CD4-positive, alpha-beta T cell treated with Interleukin-15 for 1 hour (primary cell): ENCODE measurements around the gene CMIP.
"Not testable (repeated sequence)": the region's sequence is repeated elsewhere in the genome, so short reads cannot be mapped to it uniquely, and the experiment has no call there.

Experiments
- DNase-seq: peaks from one replicate; pipeline ENCODE4 v3.0.0-alpha.2; 2020

The CMIP gene

DNA sequence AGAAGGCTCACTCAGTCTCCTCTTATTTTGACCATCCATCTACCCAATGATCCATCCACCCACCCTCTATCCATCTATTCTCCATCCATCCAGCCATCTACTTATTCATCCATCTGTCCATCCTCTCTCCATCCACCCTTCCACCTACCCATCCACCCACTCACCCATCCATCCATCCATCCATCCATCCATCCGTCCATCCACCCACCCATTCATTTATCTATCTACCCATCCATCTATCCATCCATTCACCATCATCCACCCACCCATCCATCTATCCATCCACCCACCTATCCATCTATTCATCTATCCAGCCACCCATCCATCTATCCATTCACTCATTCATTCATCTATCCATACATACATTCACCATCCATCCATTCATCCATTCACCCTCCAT lies 288.7 kb downstream of the CMIP start:
- no peak for DNase-seq

DNA sequence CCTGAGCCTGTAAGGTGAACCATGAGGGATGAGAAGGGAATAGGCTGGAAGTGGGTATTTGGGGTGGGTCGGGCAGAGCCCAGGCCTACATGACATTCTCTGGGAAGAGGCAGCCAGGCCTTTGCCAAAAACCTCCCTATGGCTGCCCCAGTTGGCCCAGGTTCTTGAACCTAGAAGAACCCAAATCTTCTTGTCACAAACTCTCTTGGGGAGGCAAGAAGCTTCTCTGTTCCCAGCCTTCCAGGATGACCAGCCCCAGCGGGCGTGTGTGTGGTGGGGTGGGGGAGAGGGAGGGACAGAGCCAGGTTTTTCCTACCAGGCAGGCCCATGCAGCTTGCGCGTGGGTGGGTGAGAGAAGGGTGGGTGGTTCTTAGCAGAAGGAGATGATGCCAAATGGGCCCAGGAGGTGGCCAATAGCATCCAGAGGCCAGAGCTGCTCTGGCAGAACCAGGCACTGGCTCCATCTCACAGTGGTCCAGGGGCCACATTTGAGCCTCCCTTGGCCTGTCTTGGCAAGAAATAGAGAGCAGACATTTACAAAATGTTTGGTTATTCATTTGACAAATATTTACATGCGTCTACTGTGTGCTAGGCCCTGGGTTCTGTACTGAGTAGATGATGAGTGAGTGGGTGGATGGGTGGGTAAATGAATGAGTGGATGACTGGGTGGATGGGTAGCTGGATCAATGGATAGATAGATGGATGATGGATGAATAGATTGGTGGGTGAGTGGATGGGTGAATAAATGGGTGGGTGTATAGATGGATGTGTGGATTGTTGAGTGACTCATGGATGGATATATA lies 290.2 kb downstream of the CMIP start:
- no peak for DNase-seq

DNA sequence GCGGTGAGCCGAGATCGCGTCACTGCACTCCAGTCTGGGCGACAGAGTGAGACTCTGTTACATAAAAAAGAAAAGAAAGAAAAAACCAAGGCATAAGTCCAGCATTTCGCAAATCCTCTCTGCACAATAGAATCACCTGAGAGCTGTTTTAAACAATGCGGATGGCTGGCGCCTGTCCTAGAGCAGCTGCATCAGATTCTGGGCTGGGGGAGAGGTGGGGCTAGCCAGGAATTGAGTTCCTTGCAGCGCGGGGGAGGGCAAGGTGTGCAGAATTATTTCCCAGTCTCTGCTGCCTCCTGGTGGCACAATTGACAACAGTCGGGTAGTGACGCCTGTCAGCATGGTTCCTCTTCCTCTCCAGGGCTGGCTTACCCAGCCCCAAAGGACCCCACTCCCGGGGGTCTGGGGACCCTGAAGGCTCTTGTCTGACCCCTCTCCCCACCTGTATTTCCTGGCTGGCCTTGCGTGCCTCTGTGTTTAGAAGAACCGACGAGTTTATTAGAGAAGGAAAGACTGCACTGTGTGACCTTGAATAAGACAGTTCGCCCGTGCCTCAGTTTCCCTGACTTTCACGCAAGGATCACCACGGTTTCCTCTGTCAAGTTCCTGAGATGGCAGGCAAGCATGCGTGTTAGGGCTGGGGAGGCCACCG lies 293.4 kb downstream of the CMIP start:
- peak; percentile 84 for DNase-seq

DNA sequence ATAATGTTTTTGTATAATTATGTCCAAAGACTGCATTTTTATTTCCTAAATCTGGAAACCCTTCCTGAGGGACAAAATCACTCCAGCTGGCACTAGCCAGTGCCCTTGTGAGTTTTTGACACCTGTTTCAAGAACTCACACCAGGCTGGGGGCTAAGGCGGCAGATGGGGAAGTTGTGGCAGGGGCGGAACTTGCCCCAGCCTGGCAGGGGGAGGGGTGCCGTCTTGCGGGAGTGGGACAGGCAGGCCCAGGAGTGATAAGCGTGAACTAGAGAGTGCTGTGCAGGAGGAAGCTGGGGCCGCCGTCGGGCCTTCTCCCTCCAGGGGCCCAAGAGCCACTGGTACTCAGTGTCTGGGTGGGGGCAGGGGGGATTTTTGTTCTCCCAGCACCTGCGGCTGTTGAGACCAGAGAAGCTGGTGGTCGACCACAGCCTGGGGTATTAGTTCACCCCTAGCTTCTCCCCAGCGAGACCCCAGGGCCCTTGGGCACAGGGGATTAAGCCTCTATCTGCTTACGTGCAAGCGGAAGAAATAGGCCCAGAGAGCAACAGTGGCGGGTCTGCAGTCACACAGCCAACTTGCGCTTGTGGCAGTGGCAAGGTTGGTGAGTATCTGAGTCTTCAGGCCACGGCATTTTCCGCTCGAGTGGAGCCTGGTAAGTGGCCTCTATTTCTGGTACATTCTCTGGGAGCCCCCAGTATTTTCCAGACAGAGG lies 294.3 kb downstream of the CMIP start:
- DNase-seq: peak; percentile 80

DNA sequence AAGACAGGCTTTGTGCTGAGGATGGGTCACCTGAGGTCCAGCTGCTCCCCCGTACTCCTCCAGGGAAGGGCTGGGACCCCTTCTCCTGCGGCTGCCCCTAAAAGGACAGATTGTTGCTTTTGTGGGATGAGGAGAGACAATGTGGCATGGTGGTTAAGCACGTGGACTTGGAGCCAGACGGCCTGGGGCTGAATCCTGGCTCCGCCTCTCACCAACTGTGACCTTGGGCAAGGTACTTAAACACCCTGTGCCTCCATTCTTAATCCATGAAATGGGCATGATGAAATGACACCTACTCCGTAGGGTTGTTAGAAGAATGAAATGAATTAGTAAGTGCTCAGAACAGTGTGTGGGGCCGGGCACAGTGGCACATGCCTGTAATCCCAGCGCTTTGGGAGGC lies 294.9 kb downstream of the CMIP start:
- no peak for DNase-seq

DNA sequence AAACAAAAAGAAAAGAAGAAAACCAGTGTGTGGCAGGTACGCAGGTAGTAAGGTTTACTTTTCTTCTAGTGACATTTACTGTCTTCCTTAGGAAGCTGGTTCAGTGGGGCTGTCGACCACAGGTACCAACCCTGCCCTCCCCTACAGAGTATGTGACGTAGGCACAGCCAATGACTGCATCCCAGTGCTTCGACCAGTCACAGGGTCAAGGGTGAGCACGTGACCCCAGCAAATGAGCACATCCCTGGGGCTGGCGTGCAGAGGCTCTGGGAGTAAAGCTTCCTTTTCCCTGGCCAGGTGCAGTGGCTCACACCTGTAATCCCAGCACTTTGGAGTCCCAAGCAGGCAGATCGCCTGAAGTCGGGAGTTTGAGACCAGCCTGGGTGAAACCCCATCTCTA lies 295.6 kb downstream of the CMIP start:
- peak; percentile 42 for DNase-seq

DNA sequence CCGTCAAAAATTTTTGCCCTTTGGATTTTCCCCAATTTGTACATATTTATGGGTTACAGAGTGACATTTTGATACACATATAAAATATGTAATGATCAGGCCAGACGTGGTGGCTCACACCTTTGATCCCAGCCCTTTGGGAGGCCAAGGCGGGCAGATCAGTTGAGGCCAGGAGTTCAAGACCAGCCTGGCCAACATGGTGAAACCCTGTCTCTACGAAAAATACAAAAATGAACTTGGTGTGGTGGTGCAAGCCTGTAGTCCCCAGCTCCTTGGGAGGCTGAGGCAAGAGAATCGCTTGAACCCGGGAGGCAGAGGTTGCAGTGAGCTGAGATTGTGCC lies 296.8 kb downstream of the CMIP start:
- DNase-seq: not testable (repeated sequence)

DNA sequence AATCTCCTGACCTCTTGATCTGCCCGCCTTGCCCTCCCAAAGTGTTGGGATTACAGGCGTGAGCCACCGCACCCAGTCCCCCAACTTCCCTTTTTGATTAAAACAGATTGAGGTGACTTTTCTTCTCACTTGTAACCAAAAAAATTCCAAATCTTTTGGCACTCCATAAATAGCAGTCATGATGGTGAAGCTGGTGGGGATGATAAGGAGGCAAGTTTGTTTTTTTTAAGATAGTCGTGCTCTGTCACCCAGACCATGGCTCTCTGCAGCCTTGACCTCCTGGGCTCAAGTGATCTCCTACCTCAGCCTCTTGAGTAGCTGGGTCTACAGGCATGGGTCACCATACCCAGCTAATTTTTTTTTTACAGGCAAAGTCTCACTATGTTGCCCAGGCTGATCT lies 299.8 kb downstream of the CMIP start:
- no peak for DNase-seq

DNA sequence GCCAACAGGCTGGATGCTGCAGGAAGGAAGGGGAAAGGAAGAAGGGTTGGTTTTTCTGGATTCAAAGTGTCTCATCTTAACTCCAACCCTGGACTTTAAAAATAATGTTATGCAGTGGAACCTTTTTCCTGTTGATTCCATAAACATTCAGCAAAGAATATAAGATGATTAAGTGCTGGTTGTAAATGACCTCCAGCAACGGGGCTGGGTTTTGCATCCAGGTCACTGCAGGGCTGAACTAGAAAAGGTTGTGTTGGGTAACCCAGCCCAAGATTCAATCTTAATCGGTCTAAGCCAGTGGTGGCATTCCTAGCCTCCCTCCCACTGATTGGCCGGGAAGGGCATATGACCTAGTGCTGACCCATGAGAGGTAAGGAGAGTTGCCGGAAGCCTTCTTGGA lies 300.3 kb downstream of the CMIP start:
- no peak for DNase-seq

DNA sequence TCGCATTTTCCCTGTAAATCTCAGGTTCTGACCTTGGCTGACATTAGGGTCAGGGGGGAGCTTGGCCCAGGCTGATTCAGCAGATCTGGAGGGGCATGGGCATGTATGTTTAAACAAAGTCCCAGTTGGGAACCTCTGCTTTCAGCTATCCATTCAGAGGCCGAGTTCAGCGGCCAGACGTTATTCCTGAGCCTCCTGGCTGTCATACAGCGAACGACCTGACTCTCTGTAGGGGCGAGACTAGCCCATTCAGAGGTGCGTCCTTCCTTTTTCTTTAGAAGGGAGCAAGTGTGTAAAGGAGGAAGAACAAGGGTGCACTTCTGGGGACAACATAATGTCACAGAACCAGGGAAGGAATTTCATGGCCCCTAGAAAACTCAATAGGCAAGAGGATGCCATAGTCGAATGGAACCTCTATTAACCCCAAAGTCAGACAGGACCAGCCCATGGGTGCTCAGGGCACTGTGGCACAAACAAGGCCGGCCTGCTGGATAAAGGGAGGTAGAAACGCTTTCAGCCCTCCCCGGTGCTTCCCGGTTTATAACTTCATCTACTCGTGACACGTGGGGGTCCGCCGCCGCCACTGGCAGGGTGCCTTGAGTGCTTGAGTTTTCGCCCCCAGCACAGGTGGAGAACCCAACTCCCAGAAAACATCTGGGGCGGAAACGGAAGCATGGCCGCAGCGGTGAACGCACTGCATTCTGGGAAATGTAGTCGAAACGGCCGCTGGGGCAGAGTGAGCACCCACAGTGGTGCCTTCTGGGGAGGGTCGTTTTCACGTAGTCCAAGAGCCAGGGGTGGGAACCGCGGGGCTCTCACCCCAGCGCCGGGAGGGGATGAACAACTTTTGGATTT lies 301.3 kb downstream of the CMIP start:
- DNase-seq: peak; percentile 72

DNA sequence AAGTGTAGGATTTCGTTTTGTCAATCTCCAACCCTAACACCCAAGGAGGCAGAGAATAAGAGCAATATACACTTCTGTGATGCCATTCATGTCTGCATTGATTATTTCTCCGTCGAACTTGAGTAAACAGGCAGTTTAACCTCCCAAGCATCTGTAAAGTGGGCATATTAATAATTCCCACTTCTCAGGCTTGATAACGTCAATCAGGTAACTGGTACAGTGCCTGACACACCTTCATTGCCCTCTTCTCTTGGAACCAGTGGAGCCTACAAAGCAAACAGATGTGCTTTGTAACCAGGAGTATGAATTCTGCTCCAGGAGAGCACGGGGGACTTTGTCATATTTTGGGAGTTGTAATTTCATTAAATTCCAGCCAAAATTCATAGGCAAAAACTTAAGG lies 302.0 kb downstream of the CMIP start:
- no peak for DNase-seq

DNA sequence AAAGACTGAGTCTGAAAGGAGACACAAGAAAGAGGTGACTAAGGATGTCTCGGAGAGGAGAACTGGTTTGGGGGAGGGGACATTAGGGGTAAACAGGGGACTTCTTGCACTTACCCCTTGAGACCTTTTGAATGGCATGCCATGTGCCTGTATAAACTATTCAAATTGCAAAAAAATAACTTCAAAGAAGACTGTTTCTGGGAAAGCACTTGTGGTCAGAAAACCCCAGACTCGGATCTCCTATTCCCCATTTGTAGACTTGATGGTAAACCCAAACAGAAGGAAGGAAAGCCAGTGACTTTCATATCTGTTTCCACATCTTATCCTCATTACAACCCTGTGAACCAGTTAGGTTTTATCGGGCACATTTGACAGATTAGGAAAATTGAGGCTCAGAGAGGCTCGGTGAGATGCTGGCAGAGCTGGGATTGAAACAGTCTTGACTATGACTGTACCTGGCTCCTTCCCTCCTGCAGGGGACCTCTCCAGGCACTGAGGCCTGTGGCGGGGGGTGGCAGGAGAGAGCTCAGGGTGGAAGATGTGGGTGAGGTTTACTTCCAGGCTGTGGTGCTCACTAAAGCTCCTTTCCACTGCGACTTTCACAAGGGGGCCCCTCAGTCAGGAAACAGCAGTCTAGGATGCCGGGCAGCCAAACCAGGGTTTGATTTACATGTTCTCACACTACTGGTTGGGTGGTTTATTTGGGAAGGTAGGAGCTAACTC lies 304.0 kb downstream of the CMIP start:
- no peak for DNase-seq

DNA sequence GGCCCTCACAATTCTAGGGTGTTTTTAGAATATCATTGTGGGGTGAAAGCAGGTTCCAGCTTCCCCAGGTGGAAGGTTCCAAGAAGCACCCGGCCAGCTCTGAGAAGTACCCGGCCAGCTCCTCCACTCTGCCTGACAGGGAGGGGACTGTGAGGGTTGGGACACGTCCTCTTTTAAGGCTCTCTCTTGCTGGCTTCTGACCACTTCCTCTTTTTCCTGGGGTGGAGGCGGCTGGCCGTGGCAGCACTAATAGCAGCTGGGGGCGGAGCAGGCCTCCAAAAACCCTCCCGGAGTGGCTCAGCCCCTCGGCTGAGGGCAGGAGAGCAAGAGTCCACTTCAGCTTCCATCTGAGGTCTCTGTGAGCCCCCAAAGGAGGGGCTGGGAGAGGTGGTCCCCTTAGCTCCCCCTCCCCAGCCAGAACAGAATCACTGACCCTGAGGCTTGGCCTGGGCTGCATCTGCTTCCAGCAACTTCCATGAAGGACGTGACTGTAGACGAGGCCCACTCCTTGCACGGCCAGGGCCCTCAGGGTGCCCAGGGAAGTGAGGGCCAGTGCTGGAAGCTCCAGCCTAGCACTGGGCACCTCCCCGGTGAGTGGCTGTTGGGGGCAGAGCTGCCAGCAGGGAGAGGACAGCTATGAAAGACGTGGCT lies 307.7 kb downstream of the CMIP start:
- peak; percentile 80 for DNase-seq

DNA sequence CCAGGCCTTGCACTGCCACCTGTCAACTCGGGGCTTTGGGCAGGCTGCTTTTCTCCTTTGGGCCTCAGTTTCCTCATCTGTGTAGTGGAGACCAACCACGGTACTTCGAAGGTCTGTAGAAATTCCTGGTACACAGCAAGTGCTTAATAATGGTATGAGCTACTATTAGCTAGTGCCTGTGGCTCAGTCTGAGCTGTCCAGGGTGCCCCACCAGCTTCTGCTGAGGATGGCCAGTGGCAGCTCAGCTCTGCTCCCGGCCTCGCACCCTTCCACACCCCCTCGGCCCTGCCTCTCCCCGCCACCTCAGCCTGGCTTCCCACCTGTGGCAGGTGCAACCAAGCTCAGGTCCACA lies 308.2 kb downstream of the CMIP start:
- no peak for DNase-seq

DNA sequence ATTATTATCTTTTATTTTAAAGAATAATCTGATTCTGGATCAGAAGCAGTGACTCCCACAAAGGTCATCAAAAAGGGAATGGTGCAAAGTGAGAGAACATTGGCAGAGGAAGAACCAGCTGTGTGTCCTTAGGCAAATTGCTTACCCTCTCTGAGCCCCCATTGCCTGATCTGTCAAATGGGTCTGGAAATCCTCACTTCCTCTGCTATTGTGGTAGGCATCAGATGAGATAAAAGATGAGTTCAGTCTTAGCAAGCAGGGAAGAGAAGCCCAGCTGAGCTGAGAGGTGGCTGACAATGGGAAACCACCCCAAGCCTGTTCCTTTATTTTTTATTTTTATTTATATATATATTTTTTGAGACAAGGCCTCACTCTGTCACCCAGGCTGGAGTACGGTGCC lies 310.2 kb downstream of the CMIP start:
- DNase-seq: no peak

DNA sequence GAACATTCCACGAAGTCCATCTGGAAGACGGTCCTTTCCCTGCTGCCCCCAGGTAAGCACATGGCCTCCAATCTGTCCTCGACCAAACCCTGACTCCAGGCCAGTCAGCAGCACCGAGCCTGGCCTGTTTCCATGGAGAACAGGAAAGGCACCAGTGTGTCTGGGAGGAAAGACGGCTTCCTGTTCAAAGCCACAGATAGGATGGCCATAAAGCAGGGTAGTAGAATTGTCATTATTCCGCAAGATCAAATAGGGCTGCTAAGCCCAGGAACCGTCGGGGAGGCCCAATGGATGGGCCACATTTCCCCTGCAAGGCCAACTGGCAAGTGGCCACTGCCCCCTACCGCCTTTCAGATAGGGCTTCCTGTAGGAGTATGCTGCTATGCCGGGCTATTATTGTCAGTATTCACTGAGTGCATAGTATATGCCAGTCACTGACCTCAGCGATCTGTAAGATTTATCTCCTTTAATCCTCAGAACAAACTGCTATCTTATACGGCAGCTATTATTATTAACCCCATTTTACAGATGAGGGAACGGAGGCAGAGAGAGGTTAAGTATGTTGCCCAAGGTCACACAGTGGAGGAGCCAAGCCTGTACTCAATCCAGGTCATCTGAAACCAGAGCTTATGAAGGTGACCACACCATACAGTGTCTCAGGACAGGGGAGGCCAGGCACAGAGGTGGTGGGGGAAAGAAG lies 311.5 kb downstream of the CMIP start:
- DNase-seq: no peak

DNA sequence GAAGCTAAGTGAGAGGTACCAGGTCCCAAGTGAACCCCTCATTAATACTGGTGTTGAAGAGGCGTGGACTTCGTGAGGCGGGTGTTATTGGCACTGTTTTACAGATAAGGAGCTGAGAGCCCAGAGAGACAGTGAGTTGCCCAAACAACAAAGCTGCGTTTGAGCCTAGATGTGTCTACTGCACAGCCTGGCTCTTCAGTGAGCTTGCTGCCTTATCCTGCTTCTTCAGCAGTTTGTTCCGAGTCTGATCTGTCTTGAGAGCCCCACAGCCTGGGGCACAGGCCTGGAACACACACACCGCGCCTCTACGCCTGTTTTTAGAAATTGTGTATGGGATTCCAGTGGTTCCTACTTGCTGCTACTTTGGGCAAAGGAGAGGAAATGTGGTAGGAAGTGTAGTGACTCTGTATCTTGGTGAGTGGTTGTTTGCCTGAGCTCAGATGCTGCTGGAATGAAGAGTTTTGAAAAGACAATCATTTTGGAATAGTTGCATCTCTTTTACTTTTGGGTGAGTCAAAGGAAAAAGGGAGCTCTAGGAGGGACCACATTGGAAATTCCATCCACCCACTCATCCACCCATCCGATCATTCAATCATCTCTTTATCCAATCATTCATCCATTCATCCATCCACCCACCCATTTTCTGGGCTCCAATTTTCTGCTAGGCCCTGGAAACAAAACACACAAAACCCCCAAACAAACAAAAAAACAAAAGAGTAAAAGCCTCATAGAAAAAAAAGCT lies 312.2 kb downstream of the CMIP start:
- DNase-seq: no peak

DNA sequence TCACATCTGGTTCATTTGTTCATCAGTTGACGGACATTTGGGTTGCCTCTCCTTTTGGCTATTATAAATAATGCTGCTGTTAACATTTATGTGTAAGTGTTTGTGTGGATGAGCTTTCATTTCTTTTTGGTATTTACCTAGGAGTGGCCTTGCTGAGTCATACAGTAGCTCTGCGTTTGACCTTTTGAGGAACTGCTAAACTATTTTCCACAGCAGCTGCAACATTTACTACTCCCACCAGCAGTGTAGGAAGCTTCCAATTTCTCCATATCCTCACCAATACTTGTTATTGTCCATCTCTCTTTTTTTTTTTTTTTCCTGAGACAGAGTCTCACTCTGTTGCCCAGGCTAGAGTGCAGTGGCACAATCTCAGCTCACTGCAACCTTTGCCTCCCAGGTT lies 313.8 kb downstream of the CMIP start:
- DNase-seq: no peak
